Memory B cell (primary cell): Measurements from ENCODE around the gene NOS2.
"Not testable (repeated sequence)": the region's sequence is repeated elsewhere in the genome, so short reads cannot be mapped to it uniquely, and the experiment has no call there.

ENCODE experiments used
- ATAC-seq: fragments of 150-1000 bp; cut with Tn5 transposase; 2 replicates; pipeline ENCODE4 v1.10.0; 2021; ENCODE audit warnings: low read depth, mild to moderate bottlenecking, moderate library complexity
- DNase-seq, 2 donors: peaks; one replicate each; pipeline ENCODE4 v3.0.0; 2022; ENCODE audit warnings: low spot score in 2 of 2
- H3K27ac Mint-ChIP-seq: one replicate; pipeline ENCODE4 v1.8.0; 2022; ENCODE audit warnings: mild to moderate bottlenecking, moderate library complexity, mixed read lengths
- H3K27me3 Mint-ChIP-seq: one replicate; pipeline ENCODE4 v1.8.0; 2022; ENCODE audit warnings: mixed read lengths
- H3K36me3 Mint-ChIP-seq: one replicate; pipeline ENCODE4 v1.8.0; 2022; ENCODE audit warnings: mild to moderate bottlenecking, mixed read lengths
- H3K4me1 Mint-ChIP-seq: one replicate; pipeline ENCODE4 v1.8.0; 2022; ENCODE audit warnings: mixed read lengths
- H3K4me3 Mint-ChIP-seq: one replicate; pipeline ENCODE4 v1.8.0; 2022; ENCODE audit warnings: mild to moderate bottlenecking, moderate library complexity, mixed read lengths
- H3K9me3 Mint-ChIP-seq: one replicate; pipeline ENCODE4 v1.8.0; 2022; ENCODE audit warnings: mixed read lengths

NOS2 gene

DNA sequence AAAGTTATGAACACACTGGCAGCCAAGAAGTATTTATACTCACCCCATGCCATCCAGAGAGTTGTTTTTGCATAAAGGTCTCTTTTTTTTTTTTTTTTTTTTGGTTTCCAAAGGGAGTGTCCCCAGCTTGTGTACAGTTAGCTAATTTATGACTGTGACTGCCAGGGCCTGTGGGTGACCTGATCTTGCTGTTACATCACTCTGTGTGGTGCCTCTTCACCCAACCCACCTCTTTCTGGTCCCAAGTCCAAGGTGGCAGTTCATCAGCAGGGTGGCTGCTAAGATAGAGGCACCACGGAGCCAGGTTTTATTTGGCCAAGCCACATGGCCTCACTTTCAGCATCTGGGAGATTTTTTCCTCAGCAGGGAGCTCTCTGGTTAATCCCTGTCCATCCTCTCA is at the start of gene NOS2:
TSS of gene NOS2 (minus strand) at position 8 of the 400 bp plus-strand sequence. CDS start 1,720 bp downstream, outside the sequence.
- ATAC-seq = no peak
- Mint-ChIP-seq H3K27ac (no peak within 1 kb of the TSS), H3K27me3 (peaks cover 11% of the 10 kb centered on the region), H3K9me3 (no peaks in the 10 kb centered on the region), H3K4me3 (no peak within 1 kb of the TSS), H3K4me1 (peaks cover 6% of the 10 kb centered on the region), H3K36me3 (no peaks in the 10 kb centered on the region)
- no peak for DNase-seq

GRCh38 chr17:27849474-27850185 is 49.3 kb upstream of the NOS2 start:
- ATAC-seq = no peak
- Mint-ChIP-seq H3K27ac (no peak overlapping the region), H3K27me3 (peaks cover 12% of the 10 kb centered on the region), H3K4me3 (no peak overlapping the region), H3K4me1 (peaks cover 11% of the 10 kb centered on the region), H3K36me3 (peaks cover 2% of the 10 kb centered on the region), H3K9me3 (peaks cover 4% of the 10 kb centered on the region)
- no peak for DNase-seq

DNA sequence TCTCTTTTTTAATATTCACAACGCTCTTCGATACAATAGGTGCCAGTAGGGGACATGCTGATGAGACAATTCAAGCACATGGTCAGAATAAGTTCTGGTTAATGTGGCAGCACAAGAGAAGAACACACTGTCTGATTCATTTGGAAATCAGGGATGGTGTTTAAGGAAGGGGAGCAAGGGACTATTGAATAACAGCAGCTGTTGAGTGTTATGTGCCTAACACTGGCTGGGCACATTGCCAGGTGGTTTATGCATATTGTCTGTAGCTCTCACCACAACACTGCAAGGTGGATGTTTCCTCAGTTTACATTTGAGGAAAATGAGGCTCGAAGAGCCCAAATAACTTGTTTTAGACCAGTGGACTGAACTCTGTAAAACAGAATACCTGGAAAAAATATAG is 48.6 kb upstream of the NOS2 start:
- no peak for DNase-seq
- Mint-ChIP-seq H3K36me3 (no peaks in the 10 kb centered on the region), H3K4me1 (peaks cover 11% of the 10 kb centered on the region), H3K27me3 (peaks cover 7% of the 10 kb centered on the region), H3K4me3 (no peak overlapping the region), H3K27ac (no peak overlapping the region), H3K9me3 (no peaks in the 10 kb centered on the region)
- no peak for ATAC-seq

- not testable (repeated sequence) for DNase-seq, H3K36me3 Mint-ChIP-seq, H3K9me3 Mint-ChIP-seq, ATAC-seq, H3K27ac Mint-ChIP-seq, H3K27me3 Mint-ChIP-seq
- H3K4me1 Mint-ChIP-seq = peaks cover 11% of the 10 kb centered on the region
- peak overlapping the region; percentile 33 for H3K4me3 Mint-ChIP-seq
Observed at GRCh38 chr17:27846808-27847307, 46.5 kb upstream of the NOS2 start.

- Mint-ChIP-seq H3K36me3 (no peaks in the 10 kb centered on the region), H3K27me3 (peaks cover 7% of the 10 kb centered on the region), H3K27ac (no peak overlapping the region), H3K4me3 (peak overlapping the region; percentile 33), H3K4me1 (peaks cover 11% of the 10 kb centered on the region), H3K9me3 (no peaks in the 10 kb centered on the region)
- DNase-seq = no peak
- ATAC-seq = no peak
Observed at GRCh38 chr17:27846042-27846655, 45.8 kb upstream of the NOS2 start.

GRCh38 chr17:27845264-27846041 is 45.1 kb upstream of the NOS2 start:
- Mint-ChIP-seq H3K36me3 (no peaks in the 10 kb centered on the region), H3K4me1 (peaks cover 11% of the 10 kb centered on the region), H3K27me3 (peaks cover 7% of the 10 kb centered on the region), H3K4me3 (no peak overlapping the region), H3K27ac (no peak overlapping the region), H3K9me3 (no peaks in the 10 kb centered on the region)
- DNase-seq = no peak
- no peak for ATAC-seq

DNA sequence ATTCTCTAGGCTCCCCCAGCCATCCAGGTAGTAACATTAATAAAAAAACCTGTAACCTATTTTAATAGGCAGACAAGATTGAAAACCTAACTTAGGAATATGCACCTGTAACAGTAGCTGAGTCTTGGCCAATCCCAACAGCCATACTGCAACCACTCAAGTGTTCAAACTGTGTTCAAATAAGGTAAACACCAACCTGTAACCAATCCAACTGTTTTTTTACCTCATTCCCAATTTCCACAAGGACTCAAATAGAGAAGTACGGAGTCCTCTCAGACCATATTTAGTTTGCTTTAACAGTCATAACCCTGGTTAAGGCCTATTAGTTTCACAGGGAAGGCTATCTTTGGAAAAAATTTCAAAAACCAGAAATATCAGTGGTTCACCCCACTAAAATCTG is 40.4 kb upstream of the NOS2 start:
- Mint-ChIP-seq H3K27ac (no peak overlapping the region), H3K27me3 (no peaks in the 10 kb centered on the region), H3K4me3 (no peak overlapping the region), H3K36me3 (no peaks in the 10 kb centered on the region), H3K4me1 (peaks cover 11% of the 10 kb centered on the region), H3K9me3 (no peaks in the 10 kb centered on the region)
- no peak for DNase-seq
- ATAC-seq = no peak

DNA sequence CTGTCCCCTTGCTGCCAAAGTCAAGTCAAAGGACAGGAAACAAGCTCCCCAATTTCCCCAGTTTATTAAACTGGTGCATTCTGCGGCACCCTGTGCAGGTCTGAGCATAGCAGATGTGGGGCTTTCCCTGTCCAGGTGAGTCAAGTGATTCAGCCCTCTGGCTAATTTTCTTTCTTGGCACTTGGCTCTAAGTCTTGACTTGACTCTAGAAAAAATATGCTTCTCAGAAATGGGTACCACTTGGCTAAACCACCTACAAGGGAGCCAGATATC is 40.0 kb upstream of the NOS2 start:
- not testable (repeated sequence) for H3K27ac Mint-ChIP-seq, H3K4me1 Mint-ChIP-seq, H3K9me3 Mint-ChIP-seq, H3K4me3 Mint-ChIP-seq, H3K27me3 Mint-ChIP-seq, H3K36me3 Mint-ChIP-seq, ATAC-seq, DNase-seq

DNA sequence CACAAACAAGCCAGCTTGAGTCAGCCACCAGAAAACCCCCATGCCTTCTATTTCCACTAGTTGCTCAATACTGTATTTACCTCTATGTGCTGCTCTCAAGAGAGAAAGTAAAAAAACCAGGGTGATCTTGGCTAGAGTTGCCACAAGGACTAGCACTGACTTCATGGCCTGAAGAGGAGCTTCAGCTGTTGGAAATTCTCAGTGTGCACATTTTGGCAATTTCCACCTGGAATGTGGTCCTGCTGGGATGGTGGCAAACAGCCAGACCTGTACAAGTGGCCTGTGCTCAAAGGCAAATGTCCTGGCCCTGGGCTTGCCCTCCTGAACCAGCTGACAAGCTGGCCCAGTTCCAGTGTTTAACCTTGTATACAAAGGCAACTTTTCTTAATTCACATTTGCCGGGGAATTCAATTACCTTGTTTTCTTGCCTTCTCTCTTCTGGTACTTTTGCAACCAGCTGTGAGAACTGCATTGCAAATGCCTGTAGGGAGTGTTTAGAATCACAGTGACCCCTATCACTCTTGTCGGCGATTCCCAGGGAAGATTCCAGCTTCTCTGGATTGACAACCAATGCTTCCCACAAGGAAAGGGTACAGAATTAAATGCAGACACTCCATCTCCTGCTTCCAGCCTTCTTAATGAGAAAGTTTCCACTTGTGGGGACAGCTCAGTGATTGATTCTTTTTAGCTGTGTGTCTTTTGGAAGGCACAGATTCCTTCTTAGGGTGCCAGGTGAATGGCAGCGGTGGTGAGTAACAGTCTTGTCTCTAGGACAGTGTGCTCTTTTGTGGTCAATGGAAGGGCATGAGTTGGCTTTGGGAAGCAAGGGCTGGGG is 39.5 kb upstream of the NOS2 start:
- H3K4me3 Mint-ChIP-seq, DNase-seq, H3K27me3 Mint-ChIP-seq, H3K36me3 Mint-ChIP-seq, H3K9me3 Mint-ChIP-seq, ATAC-seq, H3K4me1 Mint-ChIP-seq, H3K27ac Mint-ChIP-seq: not testable (repeated sequence)

- H3K4me1 Mint-ChIP-seq, H3K27ac Mint-ChIP-seq, H3K36me3 Mint-ChIP-seq, H3K9me3 Mint-ChIP-seq, ATAC-seq, DNase-seq, H3K27me3 Mint-ChIP-seq, H3K4me3 Mint-ChIP-seq: not testable (repeated sequence)
Observed at GRCh38 chr17:27838607-27839006, 38.3 kb upstream of the NOS2 start.

- not testable (repeated sequence) for H3K9me3 Mint-ChIP-seq, H3K27ac Mint-ChIP-seq, H3K4me1 Mint-ChIP-seq, H3K4me3 Mint-ChIP-seq, DNase-seq, H3K36me3 Mint-ChIP-seq, H3K27me3 Mint-ChIP-seq, ATAC-seq
Observed at GRCh38 chr17:27837769-27838168, 37.4 kb upstream of the NOS2 start.

- Mint-ChIP-seq H3K9me3 (peaks cover 2% of the 10 kb centered on the region), H3K4me3 (no peak overlapping the region), H3K27ac (no peak overlapping the region), H3K27me3 (no peaks in the 10 kb centered on the region), H3K36me3 (peaks cover 4% of the 10 kb centered on the region), H3K4me1 (peaks cover 4% of the 10 kb centered on the region)
- DNase-seq = no peak
- ATAC-seq = no peak
Observed at GRCh38 chr17:27836651-27837050, 36.3 kb upstream of the NOS2 start.

GRCh38 chr17:27834571-27834970 is 34.2 kb upstream of the NOS2 start:
- DNase-seq (no peak), ATAC-seq (no peak)
- H3K9me3 Mint-ChIP-seq = peaks cover 2% of the 10 kb centered on the region
- H3K4me3 Mint-ChIP-seq = no peak overlapping the region
- H3K27ac Mint-ChIP-seq = no peak overlapping the region
- no peaks in the 10 kb centered on the region for H3K27me3 Mint-ChIP-seq
- peaks cover 4% of the 10 kb centered on the region for H3K4me1 Mint-ChIP-seq
- peaks cover 4% of the 10 kb centered on the region for H3K36me3 Mint-ChIP-seq

DNA sequence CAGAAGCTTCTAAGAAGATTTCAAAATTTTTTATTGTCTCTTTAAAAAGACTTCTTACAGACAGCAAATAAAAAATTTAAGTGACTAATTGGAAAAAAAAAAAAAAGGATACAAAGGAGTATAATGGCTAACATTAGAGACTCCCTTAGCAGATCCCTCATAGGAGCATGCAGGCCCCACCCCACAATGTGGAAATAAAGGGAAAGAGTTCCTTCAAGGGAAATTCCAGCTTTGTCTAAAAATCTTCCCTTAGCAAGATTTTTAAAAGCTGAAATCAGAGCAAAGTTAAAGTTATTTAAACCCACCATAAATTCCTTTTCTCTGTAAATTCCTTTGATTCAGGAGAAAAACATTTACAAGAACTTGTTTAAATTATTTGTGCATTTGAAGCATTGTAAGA is 32.5 kb upstream of the NOS2 start:
- no peak overlapping the region for H3K27ac Mint-ChIP-seq
- H3K4me1 Mint-ChIP-seq = peaks cover 4% of the 10 kb centered on the region
- no peak for DNase-seq
- H3K4me3 Mint-ChIP-seq = no peak overlapping the region
- peaks cover 4% of the 10 kb centered on the region for H3K36me3 Mint-ChIP-seq
- ATAC-seq = no peak
- H3K9me3 Mint-ChIP-seq = peaks cover 2% of the 10 kb centered on the region
- H3K27me3 Mint-ChIP-seq = peaks cover 2% of the 10 kb centered on the region
